Heart left ventricle (tissue), 13 donors: ENCODE results near the gene ROCK2.

Source experiments
- POLR2A ChIP-seq, 2 donors: fragments of 450-650 bp; IDR thresholded peaks; one replicate each; pipeline ENCODE4 v1.6.1; 2017; ENCODE audit warnings: antibody characterized with exemption in 2 of 2, mild to moderate bottlenecking in 2 of 2, moderate library complexity in 2 of 2
- TF ChIP-seq, protein P1 (sequence below), 12 donors: fragments of 200-600 bp; sonication (generic) in 4 of 12; IDR thresholded peaks; one replicate each; pipeline versions ENCODE4 v1.5.0 to v1.8.0; 2018 to 2022; ENCODE audit warnings: antibody characterized with exemption in 12 of 12, mild to moderate bottlenecking in 5 of 12
- donor health status: ischemic (EF 13 %, LVEDD 7.1; RV severe dilation, severe dysfunction).
- donor health status: DM: no; HTN: yes; CAD: no.
- donor health status: DM: no; HTN: no; CAD: no.
- donor health status: ischemic (EF 25% LVEDD 6.9; RV normal size, moderate dysfunction).
- donor health status: ischemic (EF 25% LVEDD 5.7; RV mildly dilated, moderate dysfunction).
- donor health status: ischemic (EF 35%, LVEDD 5.7; RV mildly dilated, moderate dysfunction).
- donor health status: nonischemic (EF 11% LVEDD 7.7; RV severe dilation, severe dysfunction).
- donor health status: DM: yes; HTN: yes; CAD: no.
- donor health status: PGD.
- donor health status: ischemic (EF 29% LVEDD 5.4; RV normal size, mild dysfunction).
- donor health status: nonischemic (EF 23%, LVEDD 6.1; RV moderate dilation, normal function).

DNA sequence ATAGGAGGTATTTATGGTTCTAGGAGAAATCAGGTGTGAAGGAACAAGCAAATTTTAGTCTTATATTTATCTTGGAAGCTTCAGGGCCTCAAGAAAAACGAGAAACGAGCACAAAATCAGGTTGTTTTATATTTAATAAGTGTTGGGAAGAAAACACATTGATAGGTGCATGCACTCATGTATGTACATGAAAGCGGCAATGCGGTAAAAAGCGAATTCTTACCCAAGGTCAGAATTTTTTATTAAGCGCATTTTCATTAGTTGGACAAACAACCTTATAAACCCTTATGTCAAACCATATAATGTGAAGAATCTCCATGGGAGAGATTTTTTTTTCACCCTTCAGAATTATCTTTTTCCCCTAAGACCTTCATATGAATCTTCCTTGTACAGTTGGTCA is 163.8 kb downstream of the ROCK2 start:
- no peak for TF ChIP-seq POLR2A (IDR thresholded peaks at IDR 0.05)
- TF ChIP-seq, protein P1, sequence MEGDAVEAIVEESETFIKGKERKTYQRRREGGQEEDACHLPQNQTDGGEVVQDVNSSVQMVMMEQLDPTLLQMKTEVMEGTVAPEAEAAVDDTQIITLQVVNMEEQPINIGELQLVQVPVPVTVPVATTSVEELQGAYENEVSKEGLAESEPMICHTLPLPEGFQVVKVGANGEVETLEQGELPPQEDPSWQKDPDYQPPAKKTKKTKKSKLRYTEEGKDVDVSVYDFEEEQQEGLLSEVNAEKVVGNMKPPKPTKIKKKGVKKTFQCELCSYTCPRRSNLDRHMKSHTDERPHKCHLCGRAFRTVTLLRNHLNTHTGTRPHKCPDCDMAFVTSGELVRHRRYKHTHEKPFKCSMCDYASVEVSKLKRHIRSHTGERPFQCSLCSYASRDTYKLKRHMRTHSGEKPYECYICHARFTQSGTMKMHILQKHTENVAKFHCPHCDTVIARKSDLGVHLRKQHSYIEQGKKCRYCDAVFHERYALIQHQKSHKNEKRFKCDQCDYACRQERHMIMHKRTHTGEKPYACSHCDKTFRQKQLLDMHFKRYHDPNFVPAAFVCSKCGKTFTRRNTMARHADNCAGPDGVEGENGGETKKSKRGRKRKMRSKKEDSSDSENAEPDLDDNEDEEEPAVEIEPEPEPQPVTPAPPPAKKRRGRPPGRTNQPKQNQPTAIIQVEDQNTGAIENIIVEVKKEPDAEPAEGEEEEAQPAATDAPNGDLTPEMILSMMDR (IDR thresholded peaks at IDR 0.05), result no peak
